Endodermal cell (in vitro differentiated cells): ENCODE data around the gene ARL14. TPM values are rescaled to one million over a fixed set of nuclear protein-coding genes. Genes with fewer than 3 reads are reported as not detected.

Experiments
- DNase-seq: peaks from one replicate; pipeline ENCODE4 v3.0.0-alpha.2; 2017
- H3K27ac ChIP-seq: 2 replicates; pipeline ENCODE4 v1.5.1; 2013; ENCODE audit warnings: mild to moderate bottlenecking, low read depth, low read length, moderate library complexity
- H3K27me3 ChIP-seq: 2 replicates; pipeline ENCODE4 v1.6.1; 2013; ENCODE audit warnings: mild to moderate bottlenecking, low read length, moderate library complexity; ENCODE audit not compliant: insufficient read depth, control insufficient read depth, poor library complexity, severe bottlenecking
- H3K36me3 ChIP-seq: 2 replicates; pipeline ENCODE4 v1.7.0; 2013; ENCODE audit warnings: mild to moderate bottlenecking, low read length, moderate library complexity; ENCODE audit not compliant: control insufficient read depth, insufficient read depth
- H3K4me1 ChIP-seq: one replicate; pipeline ENCODE4 v1.7.0; 2013; ENCODE audit warnings: low read length; ENCODE audit not compliant: control insufficient read depth, insufficient read depth
- H3K4me3 ChIP-seq: 2 replicates; pipeline ENCODE4 v1.5.1; 2013; ENCODE audit warnings: mild to moderate bottlenecking, low read length, moderate library complexity
- H3K9ac ChIP-seq: 2 replicates; pipeline ENCODE4 v1.6.1; 2013; ENCODE audit warnings: mild to moderate bottlenecking, low read length, moderate library complexity; ENCODE audit not compliant: poor library complexity, severe bottlenecking; ENCODE audit errors: extremely low read depth
- H3K9me3 ChIP-seq: 2 replicates; pipeline ENCODE4 v1.6.1; 2013; ENCODE audit warnings: mild to moderate bottlenecking, low read length, moderate library complexity; ENCODE audit not compliant: control insufficient read depth
- H3K27ac Mint-ChIP-seq: 2 replicates; pipeline ENCODE4 v1.8.0; 2020; ENCODE audit warnings: mixed read lengths
- H3K27me3 Mint-ChIP-seq: 2 replicates; pipeline ENCODE4 v1.8.0; 2021; ENCODE audit warnings: mild to moderate bottlenecking, mixed read lengths; ENCODE audit not compliant: insufficient read depth
- H3K36me3 Mint-ChIP-seq: 2 replicates; pipeline ENCODE4 v1.8.0; 2020; ENCODE audit warnings: low read depth, mixed read lengths
- H3K4me1 Mint-ChIP-seq: 2 replicates; pipeline ENCODE4 v1.8.0; 2020; ENCODE audit warnings: mixed read lengths
- H3K4me3 Mint-ChIP-seq: 2 replicates; pipeline ENCODE4 v1.8.0; 2020; ENCODE audit warnings: mild to moderate bottlenecking, moderate library complexity, mixed read lengths
- H3K9me3 Mint-ChIP-seq: 2 replicates; pipeline ENCODE4 v1.8.0; 2020; ENCODE audit warnings: mild to moderate bottlenecking, mixed read lengths
- WGBS, 2 experiments: methylation state at CpG; one replicate each; pipeline versions ENCODE4 v1.1.5 to v1.1.7; 2013; ENCODE audit warnings: missing lambda C conversion rate in 2 of 2, mixed read lengths in 1 of 2; ENCODE audit not compliant: insufficient coverage in 1 of 2, insufficient read length in 1 of 2; 5-methylcytosine and 5-hydroxymethylcytosine counted together
- total RNA-seq, 2 donors: library from RNA; stranded (reverse); fragmentation: NEBNext Ultra II Directional in 1 of 2; extraction: Animal tissue kit (Norgen Biotek cat#: 25700) in 1 of 2; gene quantifications; 2 replicates in 1 of 2; 3 replicates in 1 of 2; pipeline ENCODE4 v1.2.1, GENCODE V29; 2021
- TF ChIP-seq, protein P1 (sequence below): fragments of 200-600 bp; sonication (generic); conservative IDR thresholded peaks from 2 replicates; pipeline ENCODE4 v1.5.0; 2021; ENCODE audit warnings: antibody characterized with exemption, mild to moderate bottlenecking

The ARL14 gene
- total RNA-seq, 2 donors from 2014 or later: not detected

DNA sequence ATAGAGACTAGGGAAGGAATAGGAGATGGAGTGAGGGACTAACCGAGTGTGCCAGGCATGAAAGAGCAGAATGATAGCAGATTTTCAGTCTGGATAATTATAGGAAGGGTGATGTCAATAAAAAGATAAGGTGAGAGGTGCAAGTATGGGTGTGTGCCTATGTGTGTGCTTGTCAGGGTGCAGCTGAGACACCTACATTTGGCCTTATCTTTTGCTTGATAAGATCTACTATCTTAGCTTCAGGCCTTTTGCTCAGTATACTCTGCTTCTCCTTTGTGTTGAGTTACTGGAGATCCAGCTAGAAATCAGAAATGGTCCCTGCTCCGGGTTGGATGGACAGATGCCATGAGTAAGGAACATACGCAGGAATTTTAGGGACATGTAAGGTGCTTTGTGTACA, 17.4 kb downstream of the ARL14 start:
- Mint-ChIP-seq H3K36me3 (no peaks in the 10 kb centered on the region), H3K9me3 (no peaks in the 10 kb centered on the region), H3K4me3 (no peak overlapping the region), H3K4me1 (peaks cover 34% of the 10 kb centered on the region), H3K27me3 (peaks cover 29% of the 10 kb centered on the region), H3K27ac (no peak overlapping the region)
- no peak overlapping the region for H3K27ac ChIP-seq
- peaks cover 4% of the 10 kb centered on the region for H3K4me1 ChIP-seq
- WGBS, 2 experiments: 92 to 100% methylated on average over 1 to 2 of the region's 3 CpGs
- TF ChIP-seq, protein P1, sequence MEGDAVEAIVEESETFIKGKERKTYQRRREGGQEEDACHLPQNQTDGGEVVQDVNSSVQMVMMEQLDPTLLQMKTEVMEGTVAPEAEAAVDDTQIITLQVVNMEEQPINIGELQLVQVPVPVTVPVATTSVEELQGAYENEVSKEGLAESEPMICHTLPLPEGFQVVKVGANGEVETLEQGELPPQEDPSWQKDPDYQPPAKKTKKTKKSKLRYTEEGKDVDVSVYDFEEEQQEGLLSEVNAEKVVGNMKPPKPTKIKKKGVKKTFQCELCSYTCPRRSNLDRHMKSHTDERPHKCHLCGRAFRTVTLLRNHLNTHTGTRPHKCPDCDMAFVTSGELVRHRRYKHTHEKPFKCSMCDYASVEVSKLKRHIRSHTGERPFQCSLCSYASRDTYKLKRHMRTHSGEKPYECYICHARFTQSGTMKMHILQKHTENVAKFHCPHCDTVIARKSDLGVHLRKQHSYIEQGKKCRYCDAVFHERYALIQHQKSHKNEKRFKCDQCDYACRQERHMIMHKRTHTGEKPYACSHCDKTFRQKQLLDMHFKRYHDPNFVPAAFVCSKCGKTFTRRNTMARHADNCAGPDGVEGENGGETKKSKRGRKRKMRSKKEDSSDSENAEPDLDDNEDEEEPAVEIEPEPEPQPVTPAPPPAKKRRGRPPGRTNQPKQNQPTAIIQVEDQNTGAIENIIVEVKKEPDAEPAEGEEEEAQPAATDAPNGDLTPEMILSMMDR: no peak
- peaks cover 37% of the 10 kb centered on the region for H3K27me3 ChIP-seq
- no peaks in the 10 kb centered on the region for H3K36me3 ChIP-seq
- no peak overlapping the region for H3K9ac ChIP-seq
- no peak for DNase-seq
- H3K4me3 ChIP-seq: no peak overlapping the region
- H3K9me3 ChIP-seq: no peaks in the 10 kb centered on the region

DNA sequence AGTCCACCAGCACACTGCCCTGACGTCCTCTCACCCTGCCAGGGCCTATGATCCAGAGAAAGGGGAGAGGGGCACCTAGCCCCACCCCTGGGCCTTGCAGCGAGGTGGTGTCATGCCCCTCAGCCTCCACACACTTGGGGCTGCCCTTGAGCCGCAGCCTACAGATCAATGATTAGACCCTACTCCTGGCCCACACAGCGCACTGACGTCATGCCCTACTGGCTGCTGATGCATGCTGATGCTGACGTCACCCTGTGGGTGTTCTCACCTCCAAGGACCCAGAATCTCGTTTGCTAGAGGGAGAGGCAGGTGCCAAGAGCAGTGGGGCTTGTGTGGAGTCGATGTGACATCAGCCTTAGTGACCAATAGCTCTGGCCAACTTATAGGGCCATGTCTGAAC, 18.0 kb downstream of the ARL14 start:
- no peak overlapping the region for H3K27ac Mint-ChIP-seq
- no peaks in the 10 kb centered on the region for H3K36me3 Mint-ChIP-seq
- TF ChIP-seq, protein P1: no peak
- Histone ChIP-seq H3K27ac (no peak overlapping the region), H3K9me3 (no peaks in the 10 kb centered on the region), H3K9ac (no peak overlapping the region), H3K36me3 (no peaks in the 10 kb centered on the region), H3K4me3 (no peak overlapping the region), H3K27me3 (peaks cover 30% of the 10 kb centered on the region), H3K4me1 (peaks cover 4% of the 10 kb centered on the region)
- 94 to 100% methylated on average over 4 to 8 of the region's 8 CpGs for WGBS, 2 experiments
- H3K4me3 Mint-ChIP-seq: no peak overlapping the region
- no peak for DNase-seq
- peaks cover 34% of the 10 kb centered on the region for H3K4me1 Mint-ChIP-seq
- H3K27me3 Mint-ChIP-seq: peaks cover 23% of the 10 kb centered on the region
- H3K9me3 Mint-ChIP-seq: no peaks in the 10 kb centered on the region

DNA sequence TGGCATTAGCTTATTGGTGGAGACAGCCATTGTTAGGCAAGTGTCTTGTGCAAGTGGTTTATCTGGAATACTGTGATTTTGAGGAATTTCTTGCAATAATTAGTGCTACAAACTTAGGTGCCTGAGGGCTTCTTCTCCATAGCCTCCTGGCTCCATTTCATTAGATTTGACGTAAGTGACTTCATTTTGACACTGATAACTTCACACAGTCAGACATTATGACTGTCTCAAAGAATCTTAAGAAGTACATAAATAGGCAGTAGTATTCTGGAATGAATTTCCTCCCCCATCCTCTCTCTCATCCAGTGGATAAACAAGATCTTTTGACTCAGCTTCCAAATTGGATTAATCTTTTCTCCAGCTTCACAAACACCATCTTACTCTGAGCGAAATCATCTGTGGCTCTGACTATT, 19.0 kb downstream of the ARL14 start:
- no peaks in the 10 kb centered on the region for H3K36me3 Mint-ChIP-seq
- no peak overlapping the region for H3K4me3 Mint-ChIP-seq
- TF ChIP-seq, protein P1: no peak
- peaks cover 4% of the 10 kb centered on the region for H3K4me1 ChIP-seq
- WGBS, 2 experiments: 58 to 97% methylated on average over 2 of the region's 2 CpGs
- no peak overlapping the region for H3K27ac Mint-ChIP-seq
- H3K9ac ChIP-seq: no peak overlapping the region
- H3K36me3 ChIP-seq: no peaks in the 10 kb centered on the region
- H3K4me3 ChIP-seq: no peak overlapping the region
- peaks cover 25% of the 10 kb centered on the region for H3K27me3 Mint-ChIP-seq
- peaks cover 27% of the 10 kb centered on the region for H3K27me3 ChIP-seq
- H3K4me1 Mint-ChIP-seq: peaks cover 31% of the 10 kb centered on the region
- no peaks in the 10 kb centered on the region for H3K9me3 Mint-ChIP-seq
- H3K9me3 ChIP-seq: no peaks in the 10 kb centered on the region
- DNase-seq: no peak
- no peak overlapping the region for H3K27ac ChIP-seq
